ENCODE data around the gene ZFAND6.
"Not testable (repeated sequence)": the region's sequence is repeated elsewhere in the genome, so short reads cannot be mapped to it uniquely, and the experiment has no call there.

The ZFAND6 gene

GRCh38 chr15:80110920-80111319 lies 51.4 kb downstream of the ZFAND6 start:
- H3K27ac ChIP-seq, result no peak overlapping the region
- TF ChIP-seq ZFX (IDR thresholded peaks at IDR 0.05; ENCODE audit: borderline replicate concordance) (no peak), CTCF (IDR thresholded peaks at IDR 0.05) (no peak)

- H3K27ac ChIP-seq, result no peak overlapping the region
- TF ChIP-seq ZFX (IDR thresholded peaks at IDR 0.05; ENCODE audit: borderline replicate concordance) (no peak), CTCF (IDR thresholded peaks at IDR 0.05) (no peak)
Observed at GRCh38 chr15:80114114-80114513, 54.6 kb downstream of the ZFAND6 start.

- H3K27ac ChIP-seq, result no peak overlapping the region
- TF ChIP-seq ZFX (IDR thresholded peaks at IDR 0.05; ENCODE audit: borderline replicate concordance) (no peak), CTCF (IDR thresholded peaks at IDR 0.05) (no peak)
Observed at GRCh38 chr15:80115021-80115420, 55.5 kb downstream of the ZFAND6 start.

- no peak overlapping the region for H3K27ac ChIP-seq
- TF ChIP-seq ZFX (IDR thresholded peaks at IDR 0.05; ENCODE audit: borderline replicate concordance) (no peak), CTCF (IDR thresholded peaks at IDR 0.05) (no peak)
Observed at GRCh38 chr15:80118956-80119355, 59.5 kb downstream of the ZFAND6 start.

GRCh38 chr15:80120636-80121035 lies 61.2 kb downstream of the ZFAND6 start:
- TF ChIP-seq ZFX (IDR thresholded peaks at IDR 0.05; ENCODE audit: borderline replicate concordance) (no peak), CTCF (IDR thresholded peaks at IDR 0.05) (no peak)
- no peak overlapping the region for H3K27ac ChIP-seq

GRCh38 chr15:80121546-80121945 lies 62.1 kb downstream of the ZFAND6 start:
- H3K27ac ChIP-seq, result no peak overlapping the region
- TF ChIP-seq CTCF (IDR thresholded peaks at IDR 0.05), result no peak

GRCh38 chr15:80123034-80123433 lies 63.6 kb downstream of the ZFAND6 start:
- TF ChIP-seq ZFX (IDR thresholded peaks at IDR 0.05; ENCODE audit: borderline replicate concordance) (no peak), CTCF (IDR thresholded peaks at IDR 0.05) (no peak)
- no peak overlapping the region for H3K27ac ChIP-seq

- H3K27ac ChIP-seq, result not testable (repeated sequence)
Observed at GRCh38 chr15:80127253-80127652, 67.8 kb downstream of the ZFAND6 start.
